SK-N-SH (cell line): Measurements from ENCODE around the gene ZNF709. TPM values are rescaled to one million over a fixed set of nuclear protein-coding genes. Genes with fewer than 3 reads are reported as not detected.

Source experiments
- CTCF ChIA-PET: fragments of 300-600, 350-600 bp; formaldehyde crosslinking; extraction: SDS; loops from one replicate; lab custom pipeline; 2021; lab: Yijun Ruan, JAX
- POLR2A ChIA-PET: fragments of 350-600 bp; sonication (Branson Sonifier 250); formaldehyde crosslinking; extraction: SDS; loops from one replicate; lab custom pipeline; 2020; ENCODE audit warnings: antibody characterized with exemption, inconsistent platforms; lab: Yijun Ruan, JAX
- DNase-seq: peaks from one replicate; pipeline ENCODE4 v3.0.0; 2012
- H2AFZ ChIP-seq: fragments of 200-600 bp; sonication (generic); 2 replicates; pipeline ENCODE4 v1.8.1; 2016; ENCODE audit warnings: antibody characterized with exemption, mild to moderate bottlenecking, low read depth
- H3F3A ChIP-seq: fragments of 200-600 bp; sonication (generic); replicated peaks from 2 replicates; pipeline ENCODE3; 2016; ENCODE audit warnings: antibody characterized with exemption, mild to moderate bottlenecking; ENCODE audit not compliant: insufficient read depth
- H3K27ac ChIP-seq, 2 experiments: fragments of 200-500 bp in 1 of 2; fragments of 200-600 bp in 1 of 2; sonication (Bioruptor generic) in 1 of 2; sonication (generic), shearing (Covaris generic) in 1 of 2; 2 replicates each; pipeline versions ENCODE4 v1.5.1 to v1.6.1; 2014 to 2016; ENCODE audit warnings: low read depth in 2 of 2, inconsistent platforms in 1 of 2, low read length in 1 of 2, mild to moderate bottlenecking in 1 of 2, mixed read lengths in 1 of 2
- H3K27me3 ChIP-seq: fragments of 200-600 bp; sonication (generic), shearing (Covaris generic); 2 replicates; pipeline ENCODE4 v1.6.1; 2016; ENCODE audit warnings: mixed run types; ENCODE audit not compliant: insufficient read depth
- H3K36me3 ChIP-seq, 2 experiments: fragments of 200-500 bp in 1 of 2; fragments of 200-600 bp in 1 of 2; sonication (Bioruptor generic) in 1 of 2; sonication (generic) in 1 of 2; replicated peaks in 1 of 2; 2 replicates each; pipeline versions ENCODE3 to v1.5.1; 2014 to 2016; ENCODE audit warnings: low read length in 1 of 2, mild to moderate bottlenecking in 1 of 2; ENCODE audit not compliant: insufficient read depth in 2 of 2, control insufficient read depth in 1 of 2
- H3K4me1 ChIP-seq, 2 experiments: fragments of 200-500 bp in 1 of 2; fragments of 200-600 bp in 1 of 2; sonication (Bioruptor generic) in 1 of 2; sonication (generic), shearing (Covaris generic) in 1 of 2; 2 replicates each; pipeline versions ENCODE4 v1.5.1 to v1.6.1; 2014 to 2016; ENCODE audit warnings: low read depth in 1 of 2, low read length in 1 of 2, mixed run types in 1 of 2; ENCODE audit not compliant: insufficient read depth in 2 of 2, control insufficient read depth in 1 of 2
- H3K4me2 ChIP-seq: fragments of 200-600 bp; sonication (generic), shearing (Covaris generic); 2 replicates; pipeline ENCODE4 v1.6.1; 2017; ENCODE audit warnings: mixed run types
- H3K4me3 ChIP-seq, 2 experiments: fragments of 200-500 bp in 1 of 2; fragments of 200-600 bp in 1 of 2; sonication (Bioruptor generic) in 1 of 2; sonication (generic), shearing (Covaris generic) in 1 of 2; 2 replicates each; pipeline versions ENCODE4 v1.5.1 to v1.8.1; 2014 to 2016; ENCODE audit warnings: low read depth in 2 of 2, inconsistent platforms in 1 of 2, low read length in 1 of 2, mild to moderate bottlenecking in 1 of 2, mixed read lengths in 1 of 2, moderate library complexity in 1 of 2
- H3K79me2 ChIP-seq: fragments of 200-600 bp; sonication (generic); 2 replicates; pipeline ENCODE4 v1.8.1; 2017; ENCODE audit warnings: mild to moderate bottlenecking; ENCODE audit not compliant: insufficient read depth
- H3K9ac ChIP-seq: fragments of 200-600 bp; sonication (generic); 2 replicates; pipeline ENCODE4 v1.6.1; 2017; ENCODE audit warnings: mixed run types
- H3K9me2 ChIP-seq: fragments of 200-600 bp; sonication (generic); 2 replicates; pipeline ENCODE4 v1.6.1; 2017; ENCODE audit warnings: mixed run types
- H3K9me3 ChIP-seq: fragments of 200-600 bp; sonication (generic); 2 replicates; pipeline ENCODE4 v1.6.1; 2017; ENCODE audit warnings: mixed run types, mild to moderate bottlenecking, moderate library complexity
- H4K20me1 ChIP-seq: fragments of 200-600 bp; sonication (generic); 2 replicates; pipeline ENCODE4 v1.6.1; 2017; ENCODE audit warnings: mild to moderate bottlenecking, mixed run types; ENCODE audit not compliant: insufficient read depth
- ELF1 ChIP-seq: IDR thresholded peaks from 2 replicates; pipeline ENCODE4 v1.4.0; 2012
- EZH2phosphoT487 ChIP-seq: fragments of 200-600 bp; sonication (generic); IDR thresholded peaks from 2 replicates; pipeline ENCODE4 v1.6.1; 2017; ENCODE audit warnings: low read depth, mixed run types, mild to moderate bottlenecking, antibody characterized with exemption, moderate library complexity, borderline replicate concordance
- FOSL2 ChIP-seq: IDR thresholded peaks from 2 replicates; pipeline ENCODE4 v1.4.0; 2012; ENCODE audit warnings: low read depth, mild to moderate bottlenecking, moderate library complexity, borderline replicate concordance
- FOXM1 ChIP-seq: IDR thresholded peaks from 2 replicates; pipeline ENCODE4 v1.4.0; 2012; ENCODE audit warnings: low read depth, mild to moderate bottlenecking
- GABPA ChIP-seq: IDR thresholded peaks from 2 replicates; pipeline ENCODE4 v1.4.0; 2012; ENCODE audit warnings: low read depth, mild to moderate bottlenecking
- MAX ChIP-seq: IDR thresholded peaks from 2 replicates; pipeline ENCODE4 v1.4.0; 2012; ENCODE audit warnings: low read depth
- MEF2A ChIP-seq: IDR thresholded peaks from 2 replicates; pipeline ENCODE4 v1.4.0; 2012; ENCODE audit warnings: low read depth, borderline replicate concordance
- NFIC ChIP-seq: IDR thresholded peaks from 2 replicates; pipeline ENCODE4 v1.4.0; 2012; ENCODE audit warnings: borderline replicate concordance
- NRF1 ChIP-seq: IDR thresholded peaks from 2 replicates; pipeline ENCODE4 v1.6.1; 2012; ENCODE audit warnings: low read depth, mild to moderate bottlenecking, low read length
- PBX3 ChIP-seq: IDR thresholded peaks from 2 replicates; pipeline ENCODE4; 2012
- RAD21 ChIP-seq: IDR thresholded peaks from 2 replicates; pipeline ENCODE4 v1.6.1; 2012; ENCODE audit warnings: mild to moderate bottlenecking, low read length
- RCOR1 ChIP-seq: fragments of 150-350 bp; IDR thresholded peaks from 2 replicates; pipeline ENCODE4 v1.6.1; 2017; ENCODE audit warnings: antibody characterized with exemption, low read length
- SIN3A ChIP-seq: IDR thresholded peaks from 2 replicates; pipeline ENCODE4 v1.6.1; 2012; ENCODE audit warnings: low read depth, mild to moderate bottlenecking, low read length, moderate library complexity, borderline replicate concordance
- TCF12 ChIP-seq: IDR thresholded peaks from 2 replicates; pipeline ENCODE4 v1.4.0; 2012
- TEAD4 ChIP-seq: IDR thresholded peaks from 2 replicates; pipeline ENCODE4 v1.4.0; 2012; ENCODE audit warnings: mild to moderate bottlenecking, borderline replicate concordance; ENCODE audit not compliant: insufficient read depth
- WGBS: methylation state at CpG from one replicate; pipeline ENCODE4 v1.1.6; 2017; ENCODE audit warnings: low lambda C conversion rate; 5-methylcytosine and 5-hydroxymethylcytosine counted together
- polyA plus RNA-seq, 3 experiments: library from polyadenylated mRNA; depleted of rRNA; stranded (reverse); fragments of >200 nt; gene quantifications; 2 replicates each; pipeline ENCODE4 v1.2.3, GENCODE V29; 2012

The ZNF709 gene
- polyA plus RNA-seq, 1 of the 3 experiments (the other 2 are of a cell fraction) = 0.64 TPM

- H3K27ac ChIP-seq = no peak overlapping the region
- no peaks in the 10 kb centered on the region for H3K27me3 ChIP-seq
- no peaks in the 10 kb centered on the region for H3K9me2 ChIP-seq
- no peak for DNase-seq
- WGBS = 68% methylated on average over 2 of the region's 2 CpGs
- no peaks in the 10 kb centered on the region for H3F3A ChIP-seq
- H4K20me1 ChIP-seq = no peaks in the 10 kb centered on the region
- ChIA-PET POLR2A (interaction anchor here (3.0 kb wide), 1 partner anchor 13 kb away, joined by 16 read pairs; no protein-coding TSS in a partner anchor), CTCF (no interaction called here)
- H3K4me2 ChIP-seq = peak overlapping the region; percentile 33; the same call in 1 of the 2 replicates
- no peak overlapping the region for H3K4me3 ChIP-seq
- H3K36me3 ChIP-seq = no peaks in the 10 kb centered on the region
- no peaks in the 10 kb centered on the region for H3K9me3 ChIP-seq
- H3K4me1 ChIP-seq = peaks cover 0 to 7% of the 10 kb centered on the region in 2 experiments; a peak in 2 of 4 replicates
- H3K79me2 ChIP-seq = peaks cover 58% of the 10 kb centered on the region
- no peak overlapping the region for H3K9ac ChIP-seq
- no peak overlapping the region for H2AFZ ChIP-seq
- TF ChIP-seq FOXM1 (no peak), ELF1 (no peak), MEF2A (no peak), FOSL2 (no peak), TCF12 (no peak), TEAD4 (no peak), GABPA (no peak)
- TF ChIP-seq, all 33 proteins: peak for 0
Measured at GRCh38 chr19:12482509-12482886, 2.1 kb downstream of the ZNF709 start.

GRCh38 chr19:12481781-12482508, 2.7 kb downstream of the ZNF709 start:
- Histone ChIP-seq H3K4me2 (no peak overlapping the region; the same call in 1 of the 2 replicates), H3K36me3 (no peaks in the 10 kb centered on the region), H3K9me3 (no peaks in the 10 kb centered on the region), H3K4me1 (peaks cover 0 to 7% of the 10 kb centered on the region in 2 experiments; a peak in 2 of 4 replicates), H3K27ac (no peak overlapping the region), H3F3A (no peaks in the 10 kb centered on the region), H3K9me2 (no peaks in the 10 kb centered on the region), H3K4me3 (no peak overlapping the region), H2AFZ (no peak overlapping the region), H3K27me3 (no peaks in the 10 kb centered on the region), H4K20me1 (no peaks in the 10 kb centered on the region), H3K9ac (no peak overlapping the region), H3K79me2 (peaks cover 60% of the 10 kb centered on the region)
- 80% methylated on average over 4 of the region's 4 CpGs for WGBS
- ChIA-PET CTCF (interaction anchor here (1.0 kb wide), 1 partner anchor 13 kb away, joined by 4 read pairs; no protein-coding TSS in a partner anchor), POLR2A (interaction anchor here (0.6 kb wide), 1 partner anchor 598 kb away, joined by 5 read pairs; no protein-coding TSS in a partner anchor)
- TF ChIP-seq RAD21 (no peak), FOXM1 (no peak), RCOR1 (no peak), NFIC (no peak), SIN3A (no peak), PBX3 (no peak), NRF1 (no peak), MAX (no peak), EZH2phosphoT487 (no peak), GABPA (no peak), TEAD4 (no peak)
- DNase-seq = no peak
